OCI-M2 (cell line): ENCODE data around the gene SPHK2.
"Not testable (repeated sequence)": the region's sequence is repeated elsewhere in the genome, so short reads cannot be mapped to it uniquely, and the experiment has no call there.

Experiments
- DNase-seq: peaks from one replicate; lab custom pipeline; 2025; ENCODE audit not compliant: unreplicated experiment; lab: John Stamatoyannopoulos, UW

The SPHK2 gene

GRCh38 chr19:48624067-48624594 is 4.8 kb downstream of the SPHK2 start:
- no peak for DNase-seq

GRCh38 chr19:48624791-48625723 is 5.8 kb downstream of the SPHK2 start:
- no peak for DNase-seq

GRCh38 chr19:48625891-48626327 is 6.6 kb downstream of the SPHK2 start:
- no peak for DNase-seq

- no peak for DNase-seq
Observed at GRCh38 chr19:48627201-48627864, 8.0 kb downstream of the SPHK2 start.

GRCh38 chr19:48627865-48628314 is 8.6 kb downstream of the SPHK2 start:
- no peak for DNase-seq

- DNase-seq: no peak
Observed at GRCh38 chr19:48628486-48629296, 9.4 kb downstream of the SPHK2 start.

- no peak for DNase-seq
Observed at GRCh38 chr19:48629297-48629598, 9.9 kb downstream of the SPHK2 start.

GRCh38 chr19:48629599-48630295 is 10.4 kb downstream of the SPHK2 start:
- no peak for DNase-seq

GRCh38 chr19:48630296-48631063 is 11.2 kb downstream of the SPHK2 start:
- no peak for DNase-seq

GRCh38 chr19:48631225-48631624 is 11.9 kb downstream of the SPHK2 start:
- no peak for DNase-seq

- not testable (repeated sequence) for DNase-seq
Observed at GRCh38 chr19:48632286-48632685, 13.0 kb downstream of the SPHK2 start.

- DNase-seq: no peak
Observed at GRCh38 chr19:48632692-48633147, 13.4 kb downstream of the SPHK2 start.

GRCh38 chr19:48633148-48634035 is 14.1 kb downstream of the SPHK2 start:
- DNase-seq: no peak

GRCh38 chr19:48634036-48634342 is 14.7 kb downstream of the SPHK2 start:
- DNase-seq: no peak

- DNase-seq: peak; percentile 86
Observed at GRCh38 chr19:48634424-48635262, 15.3 kb downstream of the SPHK2 start.

- DNase-seq: peak; percentile 59
Observed at GRCh38 chr19:48635263-48635965, 16.1 kb downstream of the SPHK2 start.
